Gastrocnemius medialis (tissue), 4 donors: Measurements from ENCODE around the gene TRIM43. TPM values are rescaled to one million over a fixed set of nuclear protein-coding genes. Genes with fewer than 3 reads are reported as not detected.
"Not testable (repeated sequence)": the region's sequence is repeated elsewhere in the genome, so short reads cannot be mapped to it uniquely, and the experiment has no call there.

Experiments
- ATAC-seq, 2 donors: fragments of 150-250 bp; one replicate each; pipeline ENCODE4 v1.9.1; 2016
- DNase-seq, 2 donors: peaks; one replicate each; pipeline ENCODE4 v3.0.0-alpha.2; 2019
- H3K27ac ChIP-seq, 4 donors: fragments of 200-600 bp; sonication (generic); 1 replicate in 1 of 4; 2 replicates in 3 of 4; pipeline ENCODE4 v1.5.1; 2016 to 2018; ENCODE audit warnings: mild to moderate bottlenecking in 2 of 4, moderate library complexity in 1 of 4
- H3K27me3 ChIP-seq, 3 donors: fragments of 200-600 bp; sonication (generic) in 2 of 3; 1 replicate in 1 of 3; 2 replicates in 2 of 3; pipeline versions ENCODE4 v1.5.1 to v1.6.0; 2016 to 2019; ENCODE audit warnings: mild to moderate bottlenecking in 1 of 3, moderate library complexity in 1 of 3
- H3K36me3 ChIP-seq, 2 donors: fragments of 200-600 bp; sonication (generic) in 1 of 2; one replicate each; pipeline ENCODE4 v1.5.1; 2017 to 2018
- H3K4me1 ChIP-seq, 2 donors: fragments of 200-600 bp; sonication (generic) in 1 of 2; one replicate each; pipeline ENCODE4 v1.5.1; 2016 to 2017; ENCODE audit warnings: mild to moderate bottlenecking in 2 of 2
- H3K4me3 ChIP-seq, 4 donors: fragments of 200-600 bp; sonication (generic) in 3 of 4; 1 replicate in 1 of 4; 2 replicates in 3 of 4; pipeline ENCODE4 v1.5.1; 2016 to 2019; ENCODE audit warnings: mild to moderate bottlenecking in 2 of 4
- H3K9me3 ChIP-seq, 3 donors: fragments of 200-600 bp; sonication (generic) in 2 of 3; 1 replicate in 1 of 3; 2 replicates in 2 of 3; pipeline ENCODE4 v1.5.1; 2016 to 2019
- POLR2A ChIP-seq, 2 donors: fragments of 450-650 bp; IDR thresholded peaks; one replicate each; pipeline ENCODE4 v1.6.1; 2017; ENCODE audit warnings: antibody characterized with exemption in 2 of 2, mild to moderate bottlenecking in 2 of 2, moderate library complexity in 2 of 2
- in situ Hi-C, 4 donors: fragments of 200-750 bp; cut with MboI; loops; one replicate each; pipeline versions ENCODE4 v1.15.0 to v1.8.0; 2017; ENCODE audit warnings: low sequenced_read_pairs in 4 of 4
- intact Hi-C: fragments of 100-400 bp; cut with DNase I; formaldehyde crosslinking; loops from one replicate; pipeline ENCODE4 v1.15.1; 2023; ENCODE audit warnings: low total_unique reads
- total RNA-seq, 4 donors: library from RNA; depleted of rRNA; stranded (reverse); fragments of >200 nt; gene quantifications; one replicate each; pipeline versions ENCODE4 v1.1.0 to v1.2.3, GENCODE V29; 2016
- TF ChIP-seq, protein P1 (sequence below), 5 experiments: fragments of 450-650 bp in 3 of 5; fragments of 200-600 bp in 2 of 5; sonication (generic) in 2 of 5; IDR thresholded peaks in 4 of 5; conservative IDR thresholded peaks in 1 of 5; 1 replicate in 4 of 5; 2 replicates in 1 of 5; pipeline ENCODE4 v1.5.1; 2016 to 2019; ENCODE audit warnings: antibody characterized with exemption in 5 of 5, mild to moderate bottlenecking in 3 of 5, moderate library complexity in 3 of 5

TRIM43 gene
- total RNA-seq, result not detected

DNA sequence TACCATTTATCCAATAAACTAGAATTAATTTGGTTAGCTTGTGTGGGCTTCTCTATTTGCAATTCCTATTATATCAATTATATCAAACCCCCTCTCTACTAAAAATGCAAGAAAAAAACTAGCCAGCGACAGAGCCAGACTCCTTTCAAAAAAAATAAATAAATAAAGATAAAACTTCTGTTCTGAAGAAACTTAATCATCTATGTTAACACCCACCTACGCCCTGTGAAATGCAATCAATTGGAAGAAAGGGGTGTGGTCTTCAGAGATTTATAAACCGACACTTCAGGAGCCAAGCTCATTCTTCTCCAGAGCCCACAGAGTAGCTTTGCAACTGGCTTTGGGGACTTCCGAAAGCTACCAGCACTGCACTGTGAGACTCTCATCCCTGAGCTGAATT is at the start of gene TRIM43:
Gene TRIM43 (plus strand): TSS at position 301 of the 400 bp plus-strand sequence. CDS start 2,023 bp downstream, outside the sequence.
- intact Hi-C loops, in situ Hi-C loops, DNase-seq, H3K4me3 ChIP-seq, H3K9me3 ChIP-seq, ATAC-seq, H3K36me3 ChIP-seq, H3K27me3 ChIP-seq, H3K27ac ChIP-seq, H3K4me1 ChIP-seq: not testable (repeated sequence)

DNA sequence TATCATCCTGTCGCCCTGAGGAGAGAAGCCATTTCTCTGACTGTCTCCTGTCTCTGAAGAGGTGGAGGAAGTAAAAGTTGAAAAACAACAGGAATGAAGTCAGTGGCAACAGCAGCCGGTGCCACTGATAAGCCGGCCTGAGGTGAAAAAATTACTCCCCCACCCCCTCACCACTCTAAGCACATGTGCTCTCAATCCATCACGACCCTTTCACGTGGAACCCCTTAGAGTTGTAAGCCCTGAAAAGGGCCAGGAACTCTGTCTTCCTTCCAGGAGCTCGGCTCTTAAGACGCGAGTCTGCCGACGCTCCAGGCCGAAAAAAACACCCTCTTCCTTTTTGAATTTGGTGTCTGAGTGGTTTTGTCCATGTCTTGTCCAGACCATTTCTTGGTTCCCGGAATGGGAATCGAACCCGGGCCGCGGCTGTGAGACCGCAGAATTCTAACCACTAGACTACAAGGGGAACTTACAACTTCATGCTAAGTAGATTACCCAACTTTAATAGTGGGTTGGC is 40.7 kb upstream of the TRIM43 start:
- H3K27ac ChIP-seq, result no peak overlapping the region
- H3K4me1 ChIP-seq, result no peaks in the 10 kb centered on the region
- in situ Hi-C loops (no loop called here), intact Hi-C loops (no loop called here)
- H3K9me3 ChIP-seq, result no peaks in the 10 kb centered on the region
- TF ChIP-seq, protein P1, sequence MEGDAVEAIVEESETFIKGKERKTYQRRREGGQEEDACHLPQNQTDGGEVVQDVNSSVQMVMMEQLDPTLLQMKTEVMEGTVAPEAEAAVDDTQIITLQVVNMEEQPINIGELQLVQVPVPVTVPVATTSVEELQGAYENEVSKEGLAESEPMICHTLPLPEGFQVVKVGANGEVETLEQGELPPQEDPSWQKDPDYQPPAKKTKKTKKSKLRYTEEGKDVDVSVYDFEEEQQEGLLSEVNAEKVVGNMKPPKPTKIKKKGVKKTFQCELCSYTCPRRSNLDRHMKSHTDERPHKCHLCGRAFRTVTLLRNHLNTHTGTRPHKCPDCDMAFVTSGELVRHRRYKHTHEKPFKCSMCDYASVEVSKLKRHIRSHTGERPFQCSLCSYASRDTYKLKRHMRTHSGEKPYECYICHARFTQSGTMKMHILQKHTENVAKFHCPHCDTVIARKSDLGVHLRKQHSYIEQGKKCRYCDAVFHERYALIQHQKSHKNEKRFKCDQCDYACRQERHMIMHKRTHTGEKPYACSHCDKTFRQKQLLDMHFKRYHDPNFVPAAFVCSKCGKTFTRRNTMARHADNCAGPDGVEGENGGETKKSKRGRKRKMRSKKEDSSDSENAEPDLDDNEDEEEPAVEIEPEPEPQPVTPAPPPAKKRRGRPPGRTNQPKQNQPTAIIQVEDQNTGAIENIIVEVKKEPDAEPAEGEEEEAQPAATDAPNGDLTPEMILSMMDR (IDR thresholded peaks at IDR 0.05 in 4 of 5, conservative IDR thresholded peaks at IDR 0.05 in 1 of 5), result no peak
- no peak for TF ChIP-seq POLR2A (IDR thresholded peaks at IDR 0.05)
- DNase-seq (no peak), ATAC-seq (no peak)
- H3K27me3 ChIP-seq, result no peaks in the 10 kb centered on the region
- no peak overlapping the region for H3K4me3 ChIP-seq
- H3K36me3 ChIP-seq, result no peaks in the 10 kb centered on the region

DNA sequence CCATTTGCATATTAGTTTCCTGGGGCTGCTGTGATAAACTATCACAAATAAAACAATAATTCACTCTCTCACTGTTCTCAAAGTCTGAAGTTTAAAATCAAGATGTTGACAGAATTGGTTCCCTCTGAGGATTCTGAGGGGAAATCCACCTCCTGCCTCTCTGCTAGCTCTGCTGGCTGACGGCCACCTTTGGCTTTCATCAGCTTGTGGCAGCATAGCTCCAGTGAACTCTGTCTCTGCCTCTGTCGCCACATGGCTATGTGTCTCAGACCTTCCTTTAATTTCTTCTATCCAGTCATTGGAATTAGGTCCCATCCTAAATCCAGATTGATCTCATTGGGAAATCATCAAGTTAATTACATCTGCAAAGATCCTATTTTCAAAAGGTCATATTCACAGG is 38.9 kb upstream of the TRIM43 start:
- no peaks in the 10 kb centered on the region for H3K4me1 ChIP-seq
- H3K9me3 ChIP-seq, result no peaks in the 10 kb centered on the region
- H3K27ac ChIP-seq, result no peak overlapping the region
- intact Hi-C loops (no loop called here), in situ Hi-C loops (no loop called here)
- TF ChIP-seq POLR2A (IDR thresholded peaks at IDR 0.05), result no peak
- TF ChIP-seq, protein P1 (IDR thresholded peaks at IDR 0.05 in 4 of 5, conservative IDR thresholded peaks at IDR 0.05 in 1 of 5), result no peak
- no peaks in the 10 kb centered on the region for H3K27me3 ChIP-seq
- H3K4me3 ChIP-seq, result no peak overlapping the region
- no peak for ATAC-seq
- no peak for DNase-seq
- no peaks in the 10 kb centered on the region for H3K36me3 ChIP-seq

DNA sequence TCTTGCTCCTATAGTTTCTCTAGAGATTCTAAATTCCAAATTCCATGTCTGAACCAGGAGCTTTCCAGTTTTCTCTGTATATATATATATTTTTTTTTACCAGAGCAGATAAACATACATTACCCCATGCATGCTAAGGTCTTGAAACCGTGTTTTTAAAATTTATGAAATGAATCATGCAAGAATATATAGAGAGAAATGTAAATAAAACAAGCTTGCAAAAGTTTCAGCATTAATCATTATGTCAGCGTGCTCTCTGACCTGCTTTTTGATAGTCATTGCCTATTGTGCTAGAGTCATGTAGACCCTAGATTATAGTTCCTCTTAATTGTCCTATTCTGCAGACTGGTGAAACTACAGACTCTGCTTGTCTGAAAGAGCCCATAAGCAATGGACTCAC is 22.6 kb upstream of the TRIM43 start:
- intact Hi-C loops (no loop called here), in situ Hi-C loops (no loop called here)
- Histone ChIP-seq H3K36me3 (no peaks in the 10 kb centered on the region), H3K4me3 (no peak overlapping the region), H3K9me3 (no peaks in the 10 kb centered on the region), H3K27me3 (peaks cover 0 to 2% (median 0%) of the 10 kb centered on the region in 3 donors), H3K27ac (no peak overlapping the region), H3K4me1 (no peaks in the 10 kb centered on the region)
- ATAC-seq, result no peak
- TF ChIP-seq POLR2A (IDR thresholded peaks at IDR 0.05), result no peak
- TF ChIP-seq, protein P1 (IDR thresholded peaks at IDR 0.05 in 4 of 5, conservative IDR thresholded peaks at IDR 0.05 in 1 of 5), result no peak
- DNase-seq, result no peak

DNA sequence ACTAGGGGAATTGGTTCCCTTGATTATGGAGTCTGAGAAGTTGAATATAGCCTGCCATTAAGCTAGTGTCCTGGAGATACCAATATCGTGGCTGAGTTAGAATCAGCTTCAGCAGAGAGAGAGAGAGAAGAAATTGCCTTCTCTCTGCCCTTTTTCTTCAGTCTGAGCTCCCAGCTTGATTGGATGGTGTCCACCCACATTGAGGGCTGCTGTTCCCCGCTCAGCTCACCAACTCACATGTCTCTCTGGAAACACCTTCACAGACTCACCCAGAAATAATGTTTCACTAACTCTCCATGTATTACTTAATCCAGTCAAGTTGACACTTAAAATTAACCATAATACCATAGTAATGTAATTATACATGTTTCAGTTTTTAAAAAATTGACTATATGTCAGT is 17.9 kb upstream of the TRIM43 start:
- Histone ChIP-seq H3K9me3 (no peaks in the 10 kb centered on the region), H3K27ac (no peak overlapping the region), H3K36me3 (no peaks in the 10 kb centered on the region), H3K4me1 (no peaks in the 10 kb centered on the region), H3K27me3 (peaks cover 0 to 2% (median 0%) of the 10 kb centered on the region in 3 donors), H3K4me3 (no peak overlapping the region)
- TF ChIP-seq, protein P1 (IDR thresholded peaks at IDR 0.05 in 4 of 5, conservative IDR thresholded peaks at IDR 0.05 in 1 of 5), result no peak
- no peak for TF ChIP-seq POLR2A (IDR thresholded peaks at IDR 0.05)
- DNase-seq (no peak), ATAC-seq (no peak)
- in situ Hi-C loops (no loop called here), intact Hi-C loops (no loop called here)
